ENCODE data around the gene RPS8.

The RPS8 gene

DNA sequence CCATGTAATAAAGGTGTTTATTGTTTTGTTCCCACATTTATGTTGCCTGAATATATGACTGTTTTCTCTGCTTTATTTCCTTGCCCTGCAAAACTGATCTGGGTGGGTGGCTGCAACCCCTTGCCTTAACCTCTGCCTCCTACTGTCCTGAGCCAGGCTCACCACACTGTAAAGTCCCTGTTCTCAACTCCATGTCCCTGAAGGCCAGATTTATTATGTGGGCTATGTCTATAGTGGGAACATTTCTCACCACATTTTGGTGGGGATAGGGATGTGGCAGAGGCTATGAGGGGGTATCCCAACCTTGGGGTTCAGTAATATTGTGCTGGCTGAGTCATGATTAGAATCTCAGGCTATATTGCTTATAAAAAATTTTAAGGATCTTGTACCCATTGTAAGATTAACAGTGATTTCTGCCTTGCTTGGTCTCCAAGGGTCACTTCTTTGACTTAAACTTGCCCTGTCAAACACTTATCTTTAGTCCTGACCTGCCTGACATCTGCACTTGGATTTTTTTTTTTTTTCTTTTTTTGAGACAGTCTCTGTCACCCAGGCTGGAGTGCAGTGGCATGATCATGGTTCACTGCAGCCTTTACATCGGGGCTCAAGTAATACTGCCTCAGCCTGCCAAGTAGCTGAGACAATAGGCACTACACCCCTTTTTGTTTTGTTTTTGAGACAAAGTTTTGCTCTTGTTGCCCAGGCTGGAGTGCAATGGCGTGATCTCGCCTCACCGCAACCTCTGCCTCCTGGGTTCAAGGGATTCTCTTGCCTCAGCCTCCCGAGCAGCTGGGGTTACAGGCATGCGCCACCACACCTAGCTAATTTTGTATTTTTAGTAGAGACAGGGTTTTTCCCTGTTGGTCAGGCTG is 3.6 kb downstream of the RPS8 start:
- TF ChIP-seq, protein P1, sequence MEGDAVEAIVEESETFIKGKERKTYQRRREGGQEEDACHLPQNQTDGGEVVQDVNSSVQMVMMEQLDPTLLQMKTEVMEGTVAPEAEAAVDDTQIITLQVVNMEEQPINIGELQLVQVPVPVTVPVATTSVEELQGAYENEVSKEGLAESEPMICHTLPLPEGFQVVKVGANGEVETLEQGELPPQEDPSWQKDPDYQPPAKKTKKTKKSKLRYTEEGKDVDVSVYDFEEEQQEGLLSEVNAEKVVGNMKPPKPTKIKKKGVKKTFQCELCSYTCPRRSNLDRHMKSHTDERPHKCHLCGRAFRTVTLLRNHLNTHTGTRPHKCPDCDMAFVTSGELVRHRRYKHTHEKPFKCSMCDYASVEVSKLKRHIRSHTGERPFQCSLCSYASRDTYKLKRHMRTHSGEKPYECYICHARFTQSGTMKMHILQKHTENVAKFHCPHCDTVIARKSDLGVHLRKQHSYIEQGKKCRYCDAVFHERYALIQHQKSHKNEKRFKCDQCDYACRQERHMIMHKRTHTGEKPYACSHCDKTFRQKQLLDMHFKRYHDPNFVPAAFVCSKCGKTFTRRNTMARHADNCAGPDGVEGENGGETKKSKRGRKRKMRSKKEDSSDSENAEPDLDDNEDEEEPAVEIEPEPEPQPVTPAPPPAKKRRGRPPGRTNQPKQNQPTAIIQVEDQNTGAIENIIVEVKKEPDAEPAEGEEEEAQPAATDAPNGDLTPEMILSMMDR (IDR thresholded peaks at IDR 0.05; ENCODE audit: control insufficient read depth, insufficient read depth, low read depth, low read length, missing control alignments), result no peak
- H3K4me3 ChIP-seq (ENCODE audit: control insufficient read depth, low read depth, low read length), result no peak overlapping the region
- DNase-seq (ENCODE audit: low read depth), result no peak

DNA sequence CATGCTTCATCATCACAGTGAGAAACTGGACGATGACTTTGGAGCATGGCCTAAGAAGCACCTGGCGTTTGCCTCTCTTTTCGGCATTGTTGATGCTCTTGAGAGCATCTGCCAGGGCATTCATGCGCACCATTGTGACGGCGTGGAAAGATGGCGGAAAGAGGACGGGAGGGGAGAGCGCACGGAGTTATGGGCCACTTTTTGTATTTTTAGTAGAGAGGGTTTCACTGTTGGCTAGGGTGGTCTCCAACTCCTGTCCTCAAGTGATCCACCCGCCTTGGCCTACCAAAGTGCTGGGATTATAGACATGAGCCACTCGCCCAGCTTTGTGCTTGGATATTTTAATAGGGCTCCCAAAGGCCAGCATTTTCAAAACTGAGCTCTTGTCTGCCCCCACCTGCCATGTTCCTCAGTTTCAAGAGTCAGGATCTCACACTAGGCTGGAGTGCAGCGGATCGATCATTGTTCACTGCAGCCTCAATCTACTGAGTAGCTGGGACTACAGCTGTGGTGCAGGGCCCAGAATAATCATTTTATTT is 5.3 kb downstream of the RPS8 start:
- TF ChIP-seq, protein P1 (IDR thresholded peaks at IDR 0.05; ENCODE audit: control insufficient read depth, insufficient read depth, low read depth, low read length, missing control alignments), result no peak
- DNase-seq (ENCODE audit: low read depth), result no peak

DNA sequence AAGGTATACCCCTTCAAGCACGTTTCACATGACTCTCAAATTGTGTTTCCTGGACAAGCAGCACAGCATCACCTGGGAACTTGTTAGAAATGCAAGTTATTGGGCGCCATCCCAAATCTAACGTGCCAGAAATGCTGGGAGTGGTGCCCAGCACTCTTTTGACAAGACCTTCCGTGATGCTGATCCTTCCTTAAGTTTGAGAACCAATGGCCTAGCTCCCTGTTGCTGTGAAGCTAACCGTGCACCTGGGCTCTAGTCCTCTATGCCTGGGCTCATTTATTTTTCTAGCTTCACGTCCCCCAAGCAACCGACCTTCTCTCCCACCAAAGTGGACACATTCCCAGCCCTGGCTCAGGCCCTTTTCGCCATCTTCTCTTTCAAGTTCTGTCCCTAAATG is 8.4 kb downstream of the RPS8 start:
- no peak for DNase-seq (ENCODE audit: low read depth)
- H3K4me3 ChIP-seq (ENCODE audit: control insufficient read depth, low read depth, low read length), result peak overlapping the region; percentile 19; the same call in 1 of the 2 replicates

More for the DNA sequence above, 5.3 kb downstream of the RPS8 start:
- H3K4me3 ChIP-seq (ENCODE audit: control insufficient read depth, low read depth, low read length), result no peak overlapping the region

GRCh38 chr1:44784094-44785028 is 9.0 kb downstream of the RPS8 start:
- H3K4me3 ChIP-seq (ENCODE audit: control insufficient read depth, low read depth, low read length), result peak overlapping the region; percentile 19; the same call in 1 of the 2 replicates
- DNase-seq (ENCODE audit: low read depth), result no peak
- TF ChIP-seq, protein P1 (IDR thresholded peaks at IDR 0.05; ENCODE audit: control insufficient read depth, insufficient read depth, low read depth, low read length, missing control alignments), result peak; percentile 3

More for the DNA sequence above, 8.4 kb downstream of the RPS8 start:
- TF ChIP-seq, protein P1 (IDR thresholded peaks at IDR 0.05; ENCODE audit: control insufficient read depth, insufficient read depth, low read depth, low read length, missing control alignments), result no peak

DNA sequence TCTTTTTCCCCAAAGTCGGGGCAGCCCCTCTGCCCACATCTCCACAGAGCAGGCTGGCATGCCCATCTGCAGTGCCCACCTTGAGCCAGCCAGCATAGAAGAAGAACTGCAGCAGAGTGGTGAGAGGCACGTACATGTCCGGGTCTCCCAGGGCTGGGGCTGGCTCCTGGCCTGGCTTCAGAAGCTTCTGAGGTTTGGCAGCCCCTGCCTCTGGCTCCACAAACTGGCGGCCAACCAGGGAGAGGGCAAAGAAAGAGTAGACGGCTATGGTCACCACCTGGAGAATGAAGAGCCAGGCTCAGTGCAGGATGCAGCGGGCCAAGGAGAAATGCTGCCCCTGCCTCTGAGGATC is 9.7 kb downstream of the RPS8 start:
- no peak for DNase-seq (ENCODE audit: low read depth)
- TF ChIP-seq, protein P1 (IDR thresholded peaks at IDR 0.05; ENCODE audit: control insufficient read depth, insufficient read depth, low read depth, low read length, missing control alignments), result no peak
- H3K4me3 ChIP-seq (ENCODE audit: control insufficient read depth, low read depth, low read length), result no peak overlapping the region

DNA sequence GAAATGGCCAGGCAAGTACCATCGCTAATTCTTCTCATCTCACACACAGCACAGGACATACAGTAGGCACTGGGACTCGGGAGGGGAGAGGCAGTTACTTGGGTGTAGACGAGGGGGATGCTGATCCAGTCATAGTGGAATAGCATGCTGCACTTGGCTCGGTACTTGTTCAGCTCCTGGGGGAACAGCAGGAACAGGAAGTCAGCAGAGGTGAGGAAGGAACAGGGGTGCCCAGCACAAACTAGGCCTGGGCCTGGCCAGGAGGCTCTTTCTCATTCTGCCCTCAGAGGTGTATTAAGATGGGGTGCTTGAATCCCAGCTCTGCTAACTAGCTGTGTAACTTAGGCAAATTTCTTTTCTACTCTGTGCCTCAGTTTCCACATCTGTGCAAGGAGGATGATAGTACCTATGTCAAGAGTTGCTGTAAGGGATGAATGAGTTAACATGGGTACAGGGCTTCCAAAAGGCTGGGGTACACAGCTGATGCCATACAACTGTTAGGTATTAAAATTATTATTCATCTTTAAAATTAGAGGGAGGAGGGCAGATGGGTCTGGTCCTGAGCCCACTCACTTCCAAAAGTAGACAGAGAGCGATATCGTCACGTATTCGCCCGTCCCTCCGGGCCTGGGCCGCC is 10.3 kb downstream of the RPS8 start:
- no peak for DNase-seq (ENCODE audit: low read depth)
- no peak overlapping the region; the same call in 1 of the 2 replicates for H3K4me3 ChIP-seq (ENCODE audit: control insufficient read depth, low read depth, low read length)
- TF ChIP-seq, protein P1 (IDR thresholded peaks at IDR 0.05; ENCODE audit: control insufficient read depth, insufficient read depth, low read depth, low read length, missing control alignments), result no peak

All from AG09309 (cell line).